Stimulated activated naive B cell treated with anti-CD40 and anti-IgM and Interleukin-4, amounts not matched to agents 10 μg/mL and 1 μg/mL and 100 μg/mL, for 72 hours (primary cell): Measurements from ENCODE around the gene PIK3C2G.
"Not testable (repeated sequence)": the region's sequence is repeated elsewhere in the genome, so short reads cannot be mapped to it uniquely, and the experiment has no call there.

Experiments
- ATAC-seq, 2 donors: fragments of 150-1000 bp; cut with Tn5 transposase; replicated peaks; 2 replicates each; pipeline ENCODE4 v1.10.0; 2021; ENCODE audit warnings: moderate library complexity in 1 of 2
- DNase-seq: peaks from one replicate; pipeline ENCODE4 v3.0.0; 2021
- H3K27ac Mint-ChIP-seq: one replicate; pipeline ENCODE4 v1.8.0; 2022; ENCODE audit warnings: mild to moderate bottlenecking, mixed read lengths
- H3K27me3 Mint-ChIP-seq, 2 donors: one replicate each; pipeline ENCODE4 v1.8.0; 2022; ENCODE audit warnings: mixed read lengths in 2 of 2
- H3K36me3 Mint-ChIP-seq, 2 donors: one replicate each; pipeline ENCODE4 v1.8.0; 2022; ENCODE audit warnings: mixed read lengths in 2 of 2, mild to moderate bottlenecking in 1 of 2
- H3K4me1 Mint-ChIP-seq, 2 donors: one replicate each; pipeline ENCODE4 v1.8.0; 2022; ENCODE audit warnings: mixed read lengths in 2 of 2, mild to moderate bottlenecking in 1 of 2
- H3K4me3 Mint-ChIP-seq, 2 donors: one replicate each; pipeline ENCODE4 v1.8.0; 2022; ENCODE audit warnings: mild to moderate bottlenecking in 2 of 2, mixed read lengths in 2 of 2, moderate library complexity in 1 of 2
- H3K9me3 Mint-ChIP-seq, 2 donors: one replicate each; pipeline ENCODE4 v1.8.0; 2022; ENCODE audit warnings: mixed read lengths in 2 of 2, mild to moderate bottlenecking in 1 of 2

Gene PIK3C2G

DNA sequence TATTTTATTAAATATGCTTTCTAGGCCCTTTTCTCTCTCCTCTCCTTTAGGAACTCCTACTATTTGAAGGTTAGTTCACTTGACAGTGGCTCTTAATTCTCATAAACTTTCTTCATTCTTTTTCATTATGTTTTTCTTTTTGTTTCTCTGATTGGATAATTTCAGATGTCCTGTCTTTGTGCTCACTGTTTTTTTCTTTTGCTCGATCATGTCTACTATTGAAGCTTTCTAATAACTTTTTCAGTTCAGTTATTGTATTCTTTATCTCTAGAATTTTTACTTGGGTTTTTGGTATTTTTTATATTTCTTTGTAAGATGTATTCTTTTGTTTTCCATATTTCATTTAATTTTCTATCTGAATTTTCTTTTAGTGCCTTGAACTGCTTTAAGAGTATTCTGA is 261.5 kb downstream of the PIK3C2G start:
- ATAC-seq, result no peak
- Mint-ChIP-seq H3K4me1 (no peaks in the 10 kb centered on the region), H3K9me3 (peaks cover 17% of the 10 kb centered on the region in 2 donors), H3K4me3 (no peak overlapping the region), H3K27ac (no peak overlapping the region), H3K36me3 (no peaks in the 10 kb centered on the region), H3K27me3 (no peaks in the 10 kb centered on the region)
- no peak for DNase-seq

- not testable (repeated sequence) for H3K4me1 Mint-ChIP-seq, DNase-seq, ATAC-seq, H3K9me3 Mint-ChIP-seq, H3K36me3 Mint-ChIP-seq, H3K27ac Mint-ChIP-seq, H3K27me3 Mint-ChIP-seq, H3K4me3 Mint-ChIP-seq
These were observed 281.2 kb downstream of the PIK3C2G start for GRCh38 chr12:18542497-18542896.

- no peak for ATAC-seq
These were observed 285.1 kb downstream of the PIK3C2G start for GRCh38 chr12:18546399-18546798.

DNA sequence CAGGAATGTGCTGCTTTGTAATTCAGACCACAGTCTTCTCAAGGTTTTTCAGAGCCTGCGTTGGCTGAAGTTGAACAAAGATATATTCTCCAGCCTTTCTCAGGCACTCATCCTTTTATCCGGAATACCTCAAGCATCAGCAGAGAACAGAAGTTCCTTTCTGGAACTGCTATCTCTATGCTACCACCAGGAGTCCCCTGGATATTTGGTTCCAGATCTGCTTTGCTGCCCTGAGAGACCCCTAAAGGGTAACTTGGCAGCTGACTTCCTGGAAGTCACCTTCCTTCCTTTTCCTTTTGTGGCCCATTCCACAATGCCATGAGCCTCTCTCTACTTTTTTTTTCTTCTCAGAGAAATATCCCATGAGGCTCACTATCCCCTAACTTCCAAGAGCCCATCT is 288.3 kb downstream of the PIK3C2G start:
- Mint-ChIP-seq H3K9me3 (no peaks in the 10 kb centered on the region), H3K4me1 (no peaks in the 10 kb centered on the region), H3K36me3 (no peaks in the 10 kb centered on the region), H3K4me3 (no peak overlapping the region), H3K27me3 (no peaks in the 10 kb centered on the region), H3K27ac (no peak overlapping the region)
- DNase-seq, result no peak
- ATAC-seq, result no peak

More at GRCh38 chr12:18546399-18546798, 285.1 kb downstream of the PIK3C2G start:
- Mint-ChIP-seq H3K36me3 (no peaks in the 10 kb centered on the region), H3K4me1 (no peaks in the 10 kb centered on the region), H3K4me3 (no peak overlapping the region), H3K9me3 (no peaks in the 10 kb centered on the region), H3K27me3 (no peaks in the 10 kb centered on the region), H3K27ac (no peak overlapping the region)
- no peak for DNase-seq

DNA sequence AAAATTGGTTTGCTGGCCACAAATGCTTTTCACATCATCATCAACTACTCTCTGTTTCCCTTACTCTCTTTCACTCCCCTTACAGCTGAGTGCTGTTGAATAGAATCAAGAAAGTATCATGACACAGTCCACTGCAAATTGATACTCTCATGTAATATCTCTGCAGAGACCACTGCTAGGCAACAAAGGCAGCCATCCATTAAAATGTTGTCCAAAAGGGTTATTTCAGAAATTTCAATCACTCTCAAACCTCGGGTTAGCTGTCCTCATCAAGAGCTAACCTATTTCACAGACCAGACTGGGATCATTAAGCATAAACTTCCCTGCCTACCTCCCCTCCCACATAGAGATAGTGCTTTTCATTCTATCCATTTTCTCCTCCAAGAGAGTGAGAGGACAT is 289.8 kb downstream of the PIK3C2G start:
- no peak overlapping the region for H3K4me3 Mint-ChIP-seq
- H3K27me3 Mint-ChIP-seq, result no peaks in the 10 kb centered on the region
- no peak for ATAC-seq
- H3K9me3 Mint-ChIP-seq, result no peaks in the 10 kb centered on the region
- no peaks in the 10 kb centered on the region for H3K4me1 Mint-ChIP-seq
- DNase-seq, result no peak
- no peak overlapping the region for H3K27ac Mint-ChIP-seq
- H3K36me3 Mint-ChIP-seq, result no peaks in the 10 kb centered on the region

- H3K36me3 Mint-ChIP-seq, result no peaks in the 10 kb centered on the region
- no peak overlapping the region for H3K4me3 Mint-ChIP-seq
- no peaks in the 10 kb centered on the region for H3K9me3 Mint-ChIP-seq
- DNase-seq (no peak), ATAC-seq (no peak)
- H3K27me3 Mint-ChIP-seq, result no peaks in the 10 kb centered on the region
- no peak overlapping the region for H3K27ac Mint-ChIP-seq
- no peaks in the 10 kb centered on the region for H3K4me1 Mint-ChIP-seq
These were observed 290.4 kb downstream of the PIK3C2G start for GRCh38 chr12:18551701-18552100.

GRCh38 chr12:18552829-18553228 is 291.5 kb downstream of the PIK3C2G start:
- no peaks in the 10 kb centered on the region for H3K27me3 Mint-ChIP-seq
- H3K4me1 Mint-ChIP-seq, result no peaks in the 10 kb centered on the region
- ATAC-seq, result no peak

GRCh38 chr12:18556161-18556560 is 294.8 kb downstream of the PIK3C2G start:
- ATAC-seq, result no peak
- no peaks in the 10 kb centered on the region for H3K27me3 Mint-ChIP-seq
- H3K4me3 Mint-ChIP-seq, result no peak overlapping the region
- no peak for DNase-seq
- H3K9me3 Mint-ChIP-seq, result no peaks in the 10 kb centered on the region
- H3K4me1 Mint-ChIP-seq, result no peaks in the 10 kb centered on the region
- H3K27ac Mint-ChIP-seq, result no peak overlapping the region
- H3K36me3 Mint-ChIP-seq, result no peaks in the 10 kb centered on the region

More at GRCh38 chr12:18552829-18553228, 291.5 kb downstream of the PIK3C2G start:
- Mint-ChIP-seq H3K4me3 (no peak overlapping the region), H3K9me3 (no peaks in the 10 kb centered on the region), H3K36me3 (no peaks in the 10 kb centered on the region), H3K27ac (no peak overlapping the region)
- no peak for DNase-seq

DNA sequence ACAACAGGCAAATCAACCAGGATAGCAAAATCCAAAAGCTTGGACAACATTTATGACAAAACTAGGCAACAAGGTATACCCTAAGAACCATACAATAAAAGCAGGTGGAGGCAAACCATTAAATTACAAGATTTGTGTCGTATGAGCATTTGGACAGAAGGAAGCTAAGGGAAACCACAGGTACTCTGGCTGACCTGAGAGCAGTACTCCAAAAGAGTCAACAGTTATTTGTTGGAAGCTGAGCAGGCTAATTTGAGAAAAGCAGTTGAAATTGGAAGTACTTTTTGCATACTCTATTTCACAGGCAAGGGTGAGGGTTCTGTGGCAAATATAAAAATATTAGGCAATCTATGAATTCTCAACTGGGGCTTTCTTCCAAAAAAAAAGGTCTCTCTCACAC is 297.9 kb downstream of the PIK3C2G start:
- Mint-ChIP-seq H3K27me3 (no peaks in the 10 kb centered on the region), H3K4me1 (no peaks in the 10 kb centered on the region), H3K4me3 (no peak overlapping the region), H3K9me3 (no peaks in the 10 kb centered on the region), H3K36me3 (no peaks in the 10 kb centered on the region), H3K27ac (no peak overlapping the region)
- DNase-seq (no peak), ATAC-seq (no peak)

GRCh38 chr12:18562531-18562930 is 301.2 kb downstream of the PIK3C2G start:
- Mint-ChIP-seq H3K4me1 (no peaks in the 10 kb centered on the region), H3K9me3 (no peaks in the 10 kb centered on the region), H3K27me3 (no peaks in the 10 kb centered on the region), H3K27ac (no peak overlapping the region), H3K4me3 (no peak overlapping the region), H3K36me3 (no peaks in the 10 kb centered on the region)
- DNase-seq, result no peak
- no peak for ATAC-seq

GRCh38 chr12:18564306-18564705 is 303.0 kb downstream of the PIK3C2G start:
- no peaks in the 10 kb centered on the region for H3K4me1 Mint-ChIP-seq
- no peak overlapping the region for H3K27ac Mint-ChIP-seq
- H3K9me3 Mint-ChIP-seq, result no peaks in the 10 kb centered on the region
- H3K4me3 Mint-ChIP-seq, result no peak overlapping the region
- DNase-seq (no peak), ATAC-seq (no peak)
- no peaks in the 10 kb centered on the region for H3K36me3 Mint-ChIP-seq
- H3K27me3 Mint-ChIP-seq, result no peaks in the 10 kb centered on the region

- H3K27me3 Mint-ChIP-seq, result no peaks in the 10 kb centered on the region
- no peaks in the 10 kb centered on the region for H3K4me1 Mint-ChIP-seq
- no peaks in the 10 kb centered on the region for H3K9me3 Mint-ChIP-seq
- DNase-seq (no peak), ATAC-seq (no peak)
- H3K4me3 Mint-ChIP-seq, result no peak overlapping the region
- H3K27ac Mint-ChIP-seq, result no peak overlapping the region
- H3K36me3 Mint-ChIP-seq, result no peaks in the 10 kb centered on the region
These were observed 306.5 kb downstream of the PIK3C2G start for GRCh38 chr12:18567787-18568186.

DNA sequence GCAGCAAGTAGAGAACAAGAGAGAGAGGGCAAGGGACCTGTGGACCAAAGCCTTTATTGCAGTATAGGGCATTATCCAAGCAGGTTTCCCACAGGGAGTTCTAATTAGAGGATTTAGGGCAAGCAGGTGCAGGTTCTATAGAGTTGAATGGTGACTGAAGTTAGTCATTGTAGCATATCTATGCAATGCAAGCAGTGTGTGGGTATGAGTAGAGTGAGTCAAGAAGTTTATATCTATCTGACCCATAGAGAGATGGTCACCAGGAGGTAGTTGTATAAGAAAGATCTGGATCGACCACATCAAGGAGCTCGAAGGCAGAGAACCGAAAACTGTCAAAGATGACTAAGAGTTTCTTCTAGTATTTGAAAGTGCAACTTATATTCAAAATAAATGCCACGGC is 309.2 kb downstream of the PIK3C2G start:
- Mint-ChIP-seq H3K27me3 (no peaks in the 10 kb centered on the region), H3K4me1 (no peaks in the 10 kb centered on the region), H3K9me3 (no peaks in the 10 kb centered on the region), H3K4me3 (no peak overlapping the region), H3K36me3 (no peaks in the 10 kb centered on the region), H3K27ac (no peak overlapping the region)
- ATAC-seq (no peak), DNase-seq (no peak)

DNA sequence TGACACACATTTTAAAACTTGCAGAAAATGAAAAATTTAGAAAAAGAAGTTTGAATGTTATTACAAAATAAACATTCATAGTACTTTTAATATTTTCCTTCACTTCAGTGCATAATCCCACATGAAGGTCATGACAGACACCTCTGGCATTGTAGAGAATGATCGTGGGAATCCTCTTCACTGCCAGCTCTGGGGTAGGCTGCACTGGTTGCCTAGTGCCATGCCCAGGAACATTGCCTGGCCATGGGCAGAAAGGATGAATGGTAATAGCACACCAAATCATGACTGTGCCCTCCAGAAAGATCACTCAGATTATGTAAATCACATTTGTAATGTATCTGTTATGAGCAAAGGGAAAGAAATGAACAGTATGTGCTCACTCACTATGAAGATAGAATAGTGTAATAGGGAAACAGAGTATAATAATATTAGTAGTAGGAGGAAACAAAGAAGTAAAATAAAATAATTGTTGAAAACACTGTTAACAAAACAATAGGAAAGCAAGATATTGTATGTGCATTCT is 314.8 kb downstream of the PIK3C2G start:
- Mint-ChIP-seq H3K9me3 (peaks cover 0 to 3% of the 10 kb centered on the region in 2 donors), H3K27me3 (no peaks in the 10 kb centered on the region), H3K4me1 (no peaks in the 10 kb centered on the region), H3K27ac (no peak overlapping the region), H3K4me3 (no peak overlapping the region), H3K36me3 (no peaks in the 10 kb centered on the region)
- no peak for DNase-seq
- no peak for ATAC-seq

DNA sequence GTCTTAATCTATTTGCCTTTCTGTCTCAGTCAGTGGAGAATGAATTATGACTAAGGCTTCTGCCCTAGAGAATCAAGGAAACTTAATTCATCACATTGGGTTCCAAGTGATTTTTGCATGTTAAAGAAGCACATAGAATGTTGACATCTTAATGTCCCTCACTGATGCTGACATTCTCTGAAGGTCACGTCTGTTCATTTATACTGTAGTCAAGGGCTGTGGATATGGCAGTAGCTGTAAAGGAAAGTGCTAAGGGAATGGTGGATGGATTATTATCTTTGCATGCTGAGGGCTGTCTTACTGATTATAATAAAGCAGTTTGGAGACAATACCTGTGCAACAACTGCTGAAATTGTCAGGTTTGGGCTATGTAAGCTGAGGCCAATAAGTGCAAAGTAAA is 315.3 kb downstream of the PIK3C2G start:
- no peak overlapping the region for H3K27ac Mint-ChIP-seq
- DNase-seq, result no peak
- H3K4me1 Mint-ChIP-seq, result no peaks in the 10 kb centered on the region
- no peak for ATAC-seq
- peaks cover 0 to 5% of the 10 kb centered on the region in 2 donors for H3K9me3 Mint-ChIP-seq
- no peaks in the 10 kb centered on the region for H3K27me3 Mint-ChIP-seq
- H3K36me3 Mint-ChIP-seq, result no peaks in the 10 kb centered on the region
- H3K4me3 Mint-ChIP-seq, result no peak overlapping the region

GRCh38 chr12:18578191-18578590 is 316.9 kb downstream of the PIK3C2G start:
- no peak overlapping the region for H3K27ac Mint-ChIP-seq
- peaks cover 0 to 5% of the 10 kb centered on the region in 2 donors for H3K9me3 Mint-ChIP-seq
- H3K36me3 Mint-ChIP-seq, result no peaks in the 10 kb centered on the region
- no peaks in the 10 kb centered on the region for H3K4me1 Mint-ChIP-seq
- H3K27me3 Mint-ChIP-seq, result no peaks in the 10 kb centered on the region
- DNase-seq (no peak), ATAC-seq (no peak)
- H3K4me3 Mint-ChIP-seq, result no peak overlapping the region
